Skin epidermis (tissue), 12 donors: ENCODE results near the gene CCDC152.

Experiments
- H3K27ac ChIP-seq, 21 experiments: fragments of 200-600 bp; sonication (generic) in 11 of 21; one replicate each; pipeline ENCODE4 v1.5.0; 2020; ENCODE audit warnings: mild to moderate bottlenecking in 3 of 21, inconsistent platforms in 2 of 21, moderate library complexity in 2 of 21
- H3K4me3 ChIP-seq, 7 experiments: fragments of 200-600 bp; sonication (generic) in 2 of 7; one replicate each; pipeline ENCODE4 v1.5.0; 2020; ENCODE audit warnings: inconsistent platforms in 2 of 7, mild to moderate bottlenecking in 2 of 7, moderate library complexity in 1 of 7

The CCDC152 gene

GRCh38 chr5:42772265-42772993, 15.8 kb downstream of the CCDC152 start:
- Histone ChIP-seq H3K27ac (no peak overlapping the region), H3K4me3 (peak overlapping the region in 2 of 7 experiments; percentile 5 to 11)

- Histone ChIP-seq H3K27ac (no peak overlapping the region), H3K4me3 (no peak overlapping the region)
Observed at GRCh38 chr5:42779083-42779482, 22.5 kb downstream of the CCDC152 start.

GRCh38 chr5:42781584-42781983, 25.0 kb downstream of the CCDC152 start:
- H3K27ac ChIP-seq = no peak overlapping the region

GRCh38 chr5:42784132-42784531, 27.5 kb downstream of the CCDC152 start:
- H3K4me3 ChIP-seq = no peak overlapping the region
- no peak overlapping the region for H3K27ac ChIP-seq

More at GRCh38 chr5:42781584-42781983, 25.0 kb downstream of the CCDC152 start:
- no peak overlapping the region for H3K4me3 ChIP-seq

- Histone ChIP-seq H3K27ac (no peak overlapping the region), H3K4me3 (no peak overlapping the region)
Observed at GRCh38 chr5:42785756-42786155, 29.1 kb downstream of the CCDC152 start.

GRCh38 chr5:42787073-42787472, 30.5 kb downstream of the CCDC152 start:
- no peak overlapping the region for H3K4me3 ChIP-seq
- no peak overlapping the region for H3K27ac ChIP-seq

- Histone ChIP-seq H3K27ac (no peak overlapping the region), H3K4me3 (no peak overlapping the region)
Observed at GRCh38 chr5:42787845-42788244, 31.2 kb downstream of the CCDC152 start.

GRCh38 chr5:42791151-42791550, 34.5 kb downstream of the CCDC152 start:
- no peak overlapping the region for H3K27ac ChIP-seq
- no peak overlapping the region for H3K4me3 ChIP-seq

- no peak overlapping the region for H3K27ac ChIP-seq
- H3K4me3 ChIP-seq = no peak overlapping the region
Observed at GRCh38 chr5:42798284-42799240, 41.9 kb downstream of the CCDC152 start.

GRCh38 chr5:42799241-42799608, 42.6 kb downstream of the CCDC152 start:
- no peak overlapping the region for H3K27ac ChIP-seq
- H3K4me3 ChIP-seq = no peak overlapping the region

GRCh38 chr5:42799668-42800114, 43.1 kb downstream of the CCDC152 start:
- Histone ChIP-seq H3K27ac (no peak overlapping the region), H3K4me3 (no peak overlapping the region)

GRCh38 chr5:42800748-42801330, 44.2 kb downstream of the CCDC152 start:
- Histone ChIP-seq H3K4me3 (no peak overlapping the region), H3K27ac (no peak overlapping the region)

GRCh38 chr5:42801516-42802166, 45.0 kb downstream of the CCDC152 start:
- H3K4me3 ChIP-seq = no peak overlapping the region

GRCh38 chr5:42804717-42805339, 48.2 kb downstream of the CCDC152 start:
- Histone ChIP-seq H3K27ac (no peak overlapping the region), H3K4me3 (no peak overlapping the region)

More at GRCh38 chr5:42801516-42802166, 45.0 kb downstream of the CCDC152 start:
- no peak overlapping the region for H3K27ac ChIP-seq

GRCh38 chr5:42806004-42806700, 49.5 kb downstream of the CCDC152 start:
- Histone ChIP-seq H3K4me3 (no peak overlapping the region), H3K27ac (no peak overlapping the region)

GRCh38 chr5:42806701-42807262, 50.2 kb downstream of the CCDC152 start:
- H3K27ac ChIP-seq = no peak overlapping the region
- no peak overlapping the region for H3K4me3 ChIP-seq

GRCh38 chr5:42807722-42808447, 51.3 kb downstream of the CCDC152 start:
- peak overlapping the region in 2 of 21 experiments; percentile 14 to 33 for H3K27ac ChIP-seq
- H3K4me3 ChIP-seq = peak overlapping the region in 2 of 7 experiments; percentile 18 to 50
